ENCODE results near the gene KIF2C. TPM values are rescaled to one million over a fixed set of nuclear protein-coding genes. Genes with fewer than 3 reads are reported as not detected.

KIF2C gene
- total and polyA plus RNA-seq, 9 of the 15 experiments (the other 6 are each of a cell fraction or from before 2014, with no cell fraction given): 84.9 to 226 (median 169) TPM

DNA sequence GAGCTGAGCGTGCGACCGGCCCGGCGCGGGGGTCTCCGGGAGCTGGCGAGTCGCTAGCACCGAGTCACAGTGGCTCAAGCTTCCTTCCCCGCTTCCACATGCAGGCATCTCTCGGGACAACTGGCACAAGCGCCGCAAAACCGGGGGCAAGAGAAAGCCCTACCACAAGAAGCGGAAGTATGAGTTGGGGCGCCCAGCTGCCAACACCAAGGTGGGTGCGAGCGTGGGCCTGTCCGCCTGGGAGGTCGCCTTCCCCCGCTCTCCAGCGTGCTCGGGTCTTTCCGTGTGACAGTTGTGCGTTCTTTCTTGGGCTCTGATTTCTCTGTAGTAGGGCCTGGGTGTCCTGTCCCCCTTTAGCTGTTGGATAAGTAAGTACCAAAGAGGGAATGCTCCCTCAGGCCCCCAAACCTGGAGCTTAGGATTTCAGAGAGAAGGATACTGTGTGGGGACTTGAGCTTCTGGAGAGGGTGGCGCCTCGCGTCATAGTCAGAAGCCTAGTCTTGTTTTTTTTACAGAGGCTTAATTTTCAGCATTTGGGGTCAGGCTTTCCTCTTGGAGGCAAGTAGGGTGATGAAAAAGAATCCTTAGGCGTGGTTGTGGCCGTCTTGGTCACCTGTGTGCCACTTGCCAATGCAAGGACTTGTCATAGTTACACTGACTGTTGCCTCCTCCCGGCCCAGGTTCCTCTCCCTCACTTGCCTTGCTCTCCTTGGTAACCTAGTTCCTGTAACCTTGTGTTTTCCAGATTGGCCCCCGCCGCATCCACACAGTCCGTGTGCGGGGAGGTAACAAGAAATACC, 36.5 kb downstream of the KIF2C start (continued):
- TF ChIP-seq, protein P1, sequence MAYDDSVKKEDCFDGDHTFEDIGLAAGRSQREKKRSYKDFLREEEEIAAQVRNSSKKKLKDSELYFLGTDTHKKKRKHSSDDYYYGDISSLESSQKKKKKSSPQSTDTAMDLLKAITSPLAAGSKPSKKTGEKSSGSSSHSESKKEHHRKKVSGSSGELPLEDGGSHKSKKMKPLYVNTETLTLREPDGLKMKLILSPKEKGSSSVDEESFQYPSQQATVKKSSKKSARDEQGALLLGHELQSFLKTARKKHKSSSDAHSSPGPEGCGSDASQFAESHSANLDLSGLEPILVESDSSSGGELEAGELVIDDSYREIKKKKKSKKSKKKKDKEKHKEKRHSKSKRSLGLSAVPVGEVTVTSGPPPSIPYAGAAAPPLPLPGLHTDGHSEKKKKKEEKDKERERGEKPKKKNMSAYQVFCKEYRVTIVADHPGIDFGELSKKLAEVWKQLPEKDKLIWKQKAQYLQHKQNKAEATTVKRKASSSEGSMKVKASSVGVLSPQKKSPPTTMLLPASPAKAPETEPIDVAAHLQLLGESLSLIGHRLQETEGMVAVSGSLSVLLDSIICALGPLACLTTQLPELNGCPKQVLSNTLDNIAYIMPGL (CRISPR knock-in tag; IDR thresholded peaks at IDR 0.05): peak; percentile 60
- no peak for TF ChIP-seq GATAD2A (IDR thresholded peaks at IDR 0.05)
- TF ChIP-seq ZNF830 (CRISPR knock-in tag; IDR thresholded peaks at IDR 0.05): no peak
- no peak for TF ChIP-seq TEAD1 (CRISPR knock-in tag; IDR thresholded peaks at IDR 0.05)
- no peak for TF ChIP-seq TRIM28 (IDR thresholded peaks at IDR 0.05)
- no peak for TF ChIP-seq TAF1 (IDR thresholded peaks at IDR 0.05; ENCODE audit: control insufficient read depth, extremely low read depth, insufficient read depth, low read length, severe bottlenecking)
- no peak for TF ChIP-seq ZNF165 (CRISPR knock-in tag; IDR thresholded peaks at IDR 0.05; ENCODE audit: borderline replicate concordance)
- TF ChIP-seq BCOR (IDR thresholded peaks at IDR 0.05): no peak
- no peak for TF ChIP-seq STAG1 (CRISPR knock-in tag; IDR thresholded peaks at IDR 0.05; ENCODE audit: borderline replicate concordance)
- TF ChIP-seq PPARD (CRISPR knock-in tag; IDR thresholded peaks at IDR 0.05): no peak
- no peak; the same call in 1 of the 2 replicates for TF ChIP-seq ZNF124 (CRISPR knock-in tag; IDR thresholded peaks at IDR 0.05)
- TF ChIP-seq RBM34 (IDR thresholded peaks at IDR 0.05; ENCODE audit: borderline replicate concordance, insufficient read depth, low read length): no peak
- no peak for TF ChIP-seq ZNF174 (CRISPR knock-in tag; IDR thresholded peaks at IDR 0.05)
- no peak for TF ChIP-seq JUNB (CRISPR knock-in tag; conservative IDR thresholded peaks at IDR 0.05)
- TF ChIP-seq, protein P2, sequence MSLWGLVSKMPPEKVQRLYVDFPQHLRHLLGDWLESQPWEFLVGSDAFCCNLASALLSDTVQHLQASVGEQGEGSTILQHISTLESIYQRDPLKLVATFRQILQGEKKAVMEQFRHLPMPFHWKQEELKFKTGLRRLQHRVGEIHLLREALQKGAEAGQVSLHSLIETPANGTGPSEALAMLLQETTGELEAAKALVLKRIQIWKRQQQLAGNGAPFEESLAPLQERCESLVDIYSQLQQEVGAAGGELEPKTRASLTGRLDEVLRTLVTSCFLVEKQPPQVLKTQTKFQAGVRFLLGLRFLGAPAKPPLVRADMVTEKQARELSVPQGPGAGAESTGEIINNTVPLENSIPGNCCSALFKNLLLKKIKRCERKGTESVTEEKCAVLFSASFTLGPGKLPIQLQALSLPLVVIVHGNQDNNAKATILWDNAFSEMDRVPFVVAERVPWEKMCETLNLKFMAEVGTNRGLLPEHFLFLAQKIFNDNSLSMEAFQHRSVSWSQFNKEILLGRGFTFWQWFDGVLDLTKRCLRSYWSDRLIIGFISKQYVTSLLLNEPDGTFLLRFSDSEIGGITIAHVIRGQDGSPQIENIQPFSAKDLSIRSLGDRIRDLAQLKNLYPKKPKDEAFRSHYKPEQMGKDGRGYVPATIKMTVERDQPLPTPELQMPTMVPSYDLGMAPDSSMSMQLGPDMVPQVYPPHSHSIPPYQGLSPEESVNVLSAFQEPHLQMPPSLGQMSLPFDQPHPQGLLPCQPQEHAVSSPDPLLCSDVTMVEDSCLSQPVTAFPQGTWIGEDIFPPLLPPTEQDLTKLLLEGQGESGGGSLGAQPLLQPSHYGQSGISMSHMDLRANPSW (CRISPR knock-in tag; IDR thresholded peaks at IDR 0.05): no peak
- TF ChIP-seq POLR3G (IDR thresholded peaks at IDR 0.05; ENCODE audit: extremely low read depth, insufficient read length, insufficient replicate concordance): no peak
- TF ChIP-seq RBM14 (IDR thresholded peaks at IDR 0.05; ENCODE audit: borderline replicate concordance, insufficient read depth, low read depth, low read length): 0 out of 2 replicates have a peak, but pooled peaks have one; percentile 94
- TF ChIP-seq, protein P3, sequence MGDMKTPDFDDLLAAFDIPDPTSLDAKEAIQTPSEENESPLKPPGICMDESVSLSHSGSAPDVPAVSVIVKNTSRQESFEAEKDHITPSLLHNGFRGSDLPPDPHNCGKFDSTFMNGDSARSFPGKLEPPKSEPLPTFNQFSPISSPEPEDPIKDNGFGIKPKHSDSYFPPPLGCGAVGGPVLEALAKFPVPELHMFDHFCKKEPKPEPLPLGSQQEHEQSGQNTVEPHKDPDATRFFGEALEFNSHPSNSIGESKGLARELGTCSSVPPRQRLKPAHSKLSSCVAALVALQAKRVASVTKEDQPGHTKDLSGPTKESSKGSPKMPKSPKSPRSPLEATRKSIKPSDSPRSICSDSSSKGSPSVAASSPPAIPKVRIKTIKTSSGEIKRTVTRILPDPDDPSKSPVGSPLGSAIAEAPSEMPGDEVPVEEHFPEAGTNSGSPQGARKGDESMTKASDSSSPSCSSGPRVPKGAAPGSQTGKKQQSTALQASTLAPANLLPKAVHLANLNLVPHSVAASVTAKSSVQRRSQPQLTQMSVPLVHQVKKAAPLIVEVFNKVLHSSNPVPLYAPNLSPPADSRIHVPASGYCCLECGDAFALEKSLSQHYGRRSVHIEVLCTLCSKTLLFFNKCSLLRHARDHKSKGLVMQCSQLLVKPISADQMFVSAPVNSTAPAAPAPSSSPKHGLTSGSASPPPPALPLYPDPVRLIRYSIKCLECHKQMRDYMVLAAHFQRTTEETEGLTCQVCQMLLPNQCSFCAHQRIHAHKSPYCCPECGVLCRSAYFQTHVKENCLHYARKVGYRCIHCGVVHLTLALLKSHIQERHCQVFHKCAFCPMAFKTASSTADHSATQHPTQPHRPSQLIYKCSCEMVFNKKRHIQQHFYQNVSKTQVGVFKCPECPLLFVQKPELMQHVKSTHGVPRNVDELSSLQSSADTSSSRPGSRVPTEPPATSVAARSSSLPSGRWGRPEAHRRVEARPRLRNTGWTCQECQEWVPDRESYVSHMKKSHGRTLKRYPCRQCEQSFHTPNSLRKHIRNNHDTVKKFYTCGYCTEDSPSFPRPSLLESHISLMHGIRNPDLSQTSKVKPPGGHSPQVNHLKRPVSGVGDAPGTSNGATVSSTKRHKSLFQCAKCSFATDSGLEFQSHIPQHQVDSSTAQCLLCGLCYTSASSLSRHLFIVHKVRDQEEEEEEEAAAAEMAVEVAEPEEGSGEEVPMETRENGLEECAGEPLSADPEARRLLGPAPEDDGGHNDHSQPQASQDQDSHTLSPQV (IDR thresholded peaks at IDR 0.05): no peak
- no peak for TF ChIP-seq ZNF445 (CRISPR knock-in tag; IDR thresholded peaks at IDR 0.05; ENCODE audit: low read depth)
- TF ChIP-seq TCF3 (CRISPR knock-in tag; IDR thresholded peaks at IDR 0.05): no peak; the same call in 1 of the 2 replicates
- no peak for TF ChIP-seq ZFPM2 (CRISPR knock-in tag; IDR thresholded peaks at IDR 0.05)

Measured in K562 (cell line).